Stimulated activated CD8-positive, alpha-beta memory T cell treated with anti-CD3 and anti-CD28 coated beads, Interleukin-15, amount 100 ng/mL, for 48 hours (primary cell): Measurements from ENCODE around the gene FANCG.

ENCODE experiments used
- DNase-seq, 2 donors: peaks; one replicate each; pipeline ENCODE4 v3.0.0-alpha.2; 2020; ENCODE audit warnings: low read depth in 2 of 2

FANCG gene

DNA sequence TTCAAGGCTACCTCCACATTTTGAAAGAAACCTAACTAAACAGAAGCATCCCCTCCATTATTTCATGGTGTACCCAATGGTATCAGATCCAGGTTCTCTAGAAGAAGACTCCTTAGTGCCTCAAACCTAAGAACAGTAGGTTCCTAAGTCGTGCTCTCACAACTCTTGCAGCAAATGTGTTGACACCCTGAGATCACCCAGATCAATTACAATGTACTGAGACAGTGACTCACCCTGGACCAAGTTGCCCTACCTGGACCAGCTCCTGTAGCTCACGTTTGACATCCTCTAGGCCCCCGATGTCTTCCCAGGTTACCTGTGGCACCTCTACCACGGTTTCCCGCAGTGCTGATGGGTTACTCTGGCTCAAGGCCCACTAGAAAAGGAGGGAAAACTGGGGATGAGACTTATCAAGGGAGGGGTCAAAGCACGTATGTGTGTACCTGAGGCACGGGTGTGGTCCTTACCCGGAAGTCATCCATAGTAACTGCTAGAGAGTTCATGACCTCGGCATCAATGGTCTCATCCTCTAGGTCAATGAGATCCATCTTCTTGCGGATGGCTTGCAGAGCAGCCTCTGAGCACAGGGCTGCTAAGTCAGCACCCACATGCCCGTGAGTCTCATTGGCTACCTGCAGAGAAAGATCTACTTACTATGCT is 19.1 kb downstream of the FANCG start:
- no peak for DNase-seq

DNA sequence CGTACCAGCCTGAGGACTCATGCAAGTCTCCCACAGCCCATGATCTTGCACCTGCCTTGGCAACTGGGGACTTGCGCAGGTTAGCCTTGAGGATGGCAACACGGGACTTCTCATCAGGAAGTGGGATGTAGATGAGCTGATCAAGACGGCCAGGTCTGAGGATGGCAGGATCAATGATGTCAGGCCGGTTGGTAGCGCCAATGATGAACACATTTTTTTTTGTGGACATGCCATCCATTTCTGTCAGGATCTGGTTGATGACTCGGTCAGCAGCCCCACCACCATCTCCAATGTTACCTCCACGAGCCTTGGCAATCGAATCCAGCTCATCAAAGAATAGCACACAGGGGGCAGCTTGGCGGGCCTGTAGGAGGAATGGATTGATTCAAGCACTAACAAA is 20.3 kb downstream of the FANCG start:
- DNase-seq: no peak

DNA sequence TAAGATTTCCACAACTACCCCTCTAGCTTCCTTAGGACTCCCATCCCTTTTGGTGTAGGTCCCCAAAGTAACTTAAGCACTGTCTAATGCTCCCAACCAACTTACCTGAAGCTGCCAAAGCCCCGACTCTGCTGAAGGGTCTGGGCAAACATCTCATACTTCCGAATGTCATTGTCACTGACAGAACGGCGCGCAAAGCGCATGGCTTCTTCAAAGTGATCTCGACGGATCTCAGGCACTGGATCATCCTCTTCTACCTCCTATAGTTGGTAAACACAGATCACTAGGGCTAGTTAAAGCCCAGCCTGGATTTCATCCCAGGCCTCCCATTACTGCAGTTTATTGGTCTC is 22.5 kb downstream of the FANCG start:
- DNase-seq: no peak

DNA sequence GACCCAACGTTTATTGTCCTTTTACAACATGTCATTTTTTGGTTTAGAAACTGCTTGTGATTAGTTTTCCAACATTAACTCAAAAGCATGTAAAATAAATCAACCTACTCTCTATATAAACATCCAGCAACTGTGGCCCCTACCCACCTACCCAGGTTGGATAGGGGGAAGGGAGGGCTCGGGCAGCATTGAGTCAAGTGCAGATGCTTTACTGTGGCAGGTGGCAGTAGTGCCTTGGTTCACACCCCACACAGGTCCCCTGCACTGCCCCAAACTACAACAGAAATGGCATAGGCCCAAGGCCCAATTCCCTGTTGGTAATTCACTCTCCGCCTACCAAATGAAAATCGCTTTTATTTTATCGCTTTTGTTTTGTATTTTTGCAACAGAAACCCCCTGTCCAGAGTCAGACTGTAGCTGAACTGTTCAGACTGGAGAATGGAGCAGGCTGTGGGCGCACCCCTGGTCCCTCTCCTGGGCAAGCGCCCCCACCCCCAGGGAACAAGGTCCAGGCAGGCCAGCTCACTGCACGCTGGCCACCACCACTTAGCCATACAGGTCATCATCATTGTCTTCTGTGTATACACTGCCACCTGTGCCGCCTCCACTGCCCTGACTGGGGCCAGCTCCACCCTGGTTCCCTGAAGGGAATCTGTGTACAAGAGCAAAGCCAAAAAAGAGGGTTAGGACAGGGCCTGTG is 23.0 kb downstream of the FANCG start:
- DNase-seq: no peak

DNA sequence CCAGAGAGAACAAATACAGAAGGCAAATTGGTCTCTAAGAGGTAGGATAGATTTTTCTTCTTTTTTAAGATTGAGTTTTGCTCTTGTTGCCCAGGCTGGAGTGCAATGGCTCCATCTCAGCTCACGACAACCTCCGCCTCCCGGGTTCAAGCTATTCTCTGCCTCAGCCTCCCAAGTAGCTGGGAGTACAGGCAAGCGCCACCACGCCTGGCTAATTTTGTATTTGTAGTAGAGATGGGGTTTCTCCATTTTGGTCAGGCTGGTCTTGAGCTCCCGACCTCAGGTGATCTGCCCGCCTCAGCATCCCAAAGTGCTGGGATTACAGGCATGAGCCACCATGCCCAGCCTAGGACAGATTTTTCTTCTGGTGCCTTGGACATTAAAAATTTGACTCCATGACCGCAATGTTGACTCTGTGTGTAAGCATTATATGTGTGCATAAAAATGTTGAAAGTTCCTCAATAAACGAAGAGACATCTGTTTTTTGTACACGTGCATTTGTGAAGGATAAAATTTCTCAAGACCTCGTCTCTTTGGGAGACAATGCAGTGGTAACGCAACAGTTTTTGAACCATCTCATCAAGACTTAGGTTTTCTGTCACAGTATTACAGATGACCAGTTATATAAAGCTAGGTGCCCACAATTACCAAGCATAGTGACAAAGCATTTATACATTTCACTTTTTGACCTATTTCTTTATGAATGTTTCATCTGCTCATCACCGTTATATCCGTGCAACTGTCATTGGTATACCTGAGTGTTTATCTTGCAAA is 24.7 kb downstream of the FANCG start:
- no peak for DNase-seq

DNA sequence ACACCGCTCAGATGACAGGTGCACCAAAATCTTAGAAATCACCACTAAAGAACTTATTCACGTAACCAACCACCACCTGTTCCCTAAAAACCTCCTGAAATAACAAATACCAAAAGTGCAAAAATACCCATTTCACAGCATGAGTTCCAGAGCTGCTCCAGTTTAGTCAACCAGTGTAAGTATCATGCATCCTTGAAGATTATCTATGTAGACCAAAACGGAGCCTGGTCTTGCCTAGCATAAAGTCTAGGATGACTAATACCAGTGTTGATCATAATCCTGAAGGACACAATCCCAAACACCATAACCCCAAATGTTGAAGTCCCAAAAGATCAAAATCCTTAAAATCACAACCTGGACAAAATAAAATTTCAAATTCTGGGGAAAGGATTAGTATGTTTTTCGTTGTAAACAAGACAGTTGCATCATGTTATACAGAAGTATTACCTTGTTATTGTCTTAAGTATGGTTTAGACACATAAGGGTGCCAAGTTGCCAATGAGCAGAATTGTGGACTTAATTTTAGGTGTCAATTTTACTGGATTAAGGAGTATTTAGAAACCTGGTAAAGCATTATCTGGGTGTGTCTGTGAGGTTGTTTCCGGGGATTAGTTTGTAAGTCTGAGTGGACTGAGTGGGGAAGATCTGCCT is 25.4 kb downstream of the FANCG start:
- no peak for DNase-seq

DNA sequence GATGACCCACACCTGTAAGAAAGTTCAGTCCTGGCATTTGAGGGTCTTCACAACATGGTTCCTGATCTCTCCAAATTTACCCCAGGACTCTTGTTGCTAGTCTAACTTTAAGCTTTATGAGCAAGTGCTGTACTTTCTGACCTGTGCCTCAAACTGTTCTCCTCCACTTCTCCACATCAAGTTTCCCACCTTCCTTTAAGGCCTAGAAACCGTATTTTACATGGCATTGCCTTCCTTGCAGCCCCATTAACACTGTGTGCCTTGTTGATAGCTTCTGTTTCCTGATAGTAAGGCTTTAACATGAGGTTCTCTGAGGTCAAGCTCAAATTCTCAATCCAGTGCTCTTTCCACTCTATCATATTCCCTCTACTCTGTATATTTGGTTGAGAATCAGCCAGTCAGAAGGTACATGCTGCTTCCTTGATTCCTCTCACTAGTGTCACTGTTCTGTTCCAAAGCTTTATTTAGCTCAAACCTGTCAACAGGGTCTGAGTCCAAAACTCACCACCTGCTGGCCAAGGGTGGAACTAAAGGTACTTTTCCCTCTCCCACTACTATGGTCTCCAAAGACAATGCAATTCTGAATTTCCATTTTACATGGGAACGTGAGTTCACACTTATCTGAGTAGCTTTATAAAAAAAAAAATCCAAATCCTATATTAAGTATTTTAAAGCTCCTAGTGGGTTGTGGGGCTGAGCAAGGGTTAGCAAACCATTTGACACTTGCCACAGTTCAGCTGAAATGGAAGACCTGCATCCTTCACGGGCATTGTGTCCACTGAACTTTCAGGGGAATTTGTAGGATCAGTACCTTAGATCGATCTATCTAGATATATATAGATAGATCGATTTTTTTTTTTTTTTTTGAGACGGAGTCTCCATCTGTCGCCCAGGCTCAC is 28.4 kb downstream of the FANCG start:
- no peak for DNase-seq

DNA sequence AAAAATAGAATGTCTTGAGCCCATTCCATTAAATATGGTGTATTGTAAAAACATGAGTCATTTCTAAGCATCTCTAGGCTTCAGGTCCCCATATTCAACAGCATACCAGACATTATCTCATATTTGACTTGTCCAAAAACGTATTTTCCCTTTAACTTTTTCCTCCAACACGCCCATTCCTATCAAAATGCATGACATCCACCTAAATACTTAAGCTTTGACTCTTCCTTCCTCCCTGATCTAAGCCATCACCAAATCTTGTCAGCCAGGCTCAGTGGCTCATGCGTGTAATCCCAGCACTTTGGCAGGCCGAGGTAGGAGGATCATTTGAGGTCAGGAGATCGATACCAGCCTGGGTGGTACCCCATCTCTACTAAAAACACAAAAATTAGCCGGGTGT is 31.2 kb downstream of the FANCG start:
- DNase-seq: no peak

DNA sequence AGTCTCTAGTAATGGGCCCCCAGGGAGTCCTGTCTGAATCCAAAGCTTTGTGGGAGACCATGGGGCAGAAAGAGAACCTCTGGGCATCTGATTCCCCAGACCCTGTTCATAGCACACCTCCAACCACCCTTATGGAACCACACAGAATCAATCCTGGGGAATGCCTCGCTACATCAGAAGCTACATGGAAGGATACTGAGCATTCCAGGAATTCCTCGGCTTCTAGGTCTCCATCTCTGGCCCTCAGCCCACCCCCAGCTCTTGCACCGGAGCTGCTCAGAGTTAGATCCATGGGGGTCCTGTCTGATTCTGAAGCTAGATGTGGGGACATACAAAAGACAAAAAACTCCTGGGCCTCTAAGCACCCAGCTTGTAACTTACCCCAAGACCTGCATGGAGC is 35.7 kb downstream of the FANCG start:
- no peak for DNase-seq

DNA sequence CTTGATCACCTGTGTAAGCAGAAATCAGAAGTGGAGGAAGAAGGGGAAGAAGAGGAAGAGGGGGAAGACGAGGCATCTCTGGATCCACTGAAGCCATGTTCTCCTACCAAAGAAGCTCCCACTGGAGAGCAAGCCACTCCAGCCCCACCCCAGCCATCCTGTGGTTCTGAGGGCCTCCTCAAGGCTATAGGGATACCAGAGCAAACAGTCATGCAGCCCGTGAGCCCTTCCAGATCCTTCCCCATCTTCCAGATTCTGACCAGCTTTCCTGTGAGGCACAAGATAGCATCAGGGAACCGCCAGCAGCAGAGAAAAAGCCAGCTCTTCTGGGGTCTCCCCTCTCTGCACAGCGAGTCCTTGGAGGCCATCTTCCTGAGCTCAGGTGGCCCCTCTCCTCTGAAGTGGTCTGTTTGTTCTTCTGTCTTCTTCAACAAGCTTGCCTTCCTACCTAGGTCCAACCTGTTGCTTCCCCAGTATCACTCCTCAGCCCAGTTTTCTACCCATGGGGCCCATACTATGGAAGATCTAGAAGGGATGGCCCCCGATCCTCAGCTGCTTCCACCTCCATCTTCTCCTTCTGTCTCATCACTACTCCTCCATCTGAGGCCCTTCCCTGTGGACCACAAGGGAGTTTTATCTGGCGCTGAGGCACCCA is 36.7 kb downstream of the FANCG start:
- no peak for DNase-seq

DNA sequence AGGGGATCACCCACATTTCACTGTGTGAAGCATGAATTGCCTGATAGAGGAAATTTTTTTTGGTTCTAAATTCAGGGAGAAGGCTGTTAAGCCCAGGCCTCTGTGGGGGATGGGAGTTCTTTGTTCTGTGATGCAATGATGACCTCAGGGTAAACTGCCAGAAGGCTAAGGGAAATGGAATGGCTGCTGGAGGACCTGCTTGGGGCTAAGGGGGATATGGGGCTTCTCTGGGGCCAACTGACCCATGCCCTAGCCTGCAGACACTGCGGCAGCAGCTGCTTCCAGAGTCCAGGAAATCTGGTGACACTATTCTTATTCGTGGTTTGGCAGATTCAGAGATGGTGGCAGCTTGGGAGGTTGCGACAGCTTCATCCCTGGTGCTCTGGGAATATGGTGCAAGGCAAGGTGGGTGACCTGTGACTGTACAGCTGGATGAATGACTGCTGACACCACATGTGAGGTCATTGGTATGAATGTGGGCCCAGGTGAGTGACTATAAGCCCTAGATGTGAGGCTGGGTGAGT is 37.6 kb downstream of the FANCG start:
- no peak for DNase-seq

DNA sequence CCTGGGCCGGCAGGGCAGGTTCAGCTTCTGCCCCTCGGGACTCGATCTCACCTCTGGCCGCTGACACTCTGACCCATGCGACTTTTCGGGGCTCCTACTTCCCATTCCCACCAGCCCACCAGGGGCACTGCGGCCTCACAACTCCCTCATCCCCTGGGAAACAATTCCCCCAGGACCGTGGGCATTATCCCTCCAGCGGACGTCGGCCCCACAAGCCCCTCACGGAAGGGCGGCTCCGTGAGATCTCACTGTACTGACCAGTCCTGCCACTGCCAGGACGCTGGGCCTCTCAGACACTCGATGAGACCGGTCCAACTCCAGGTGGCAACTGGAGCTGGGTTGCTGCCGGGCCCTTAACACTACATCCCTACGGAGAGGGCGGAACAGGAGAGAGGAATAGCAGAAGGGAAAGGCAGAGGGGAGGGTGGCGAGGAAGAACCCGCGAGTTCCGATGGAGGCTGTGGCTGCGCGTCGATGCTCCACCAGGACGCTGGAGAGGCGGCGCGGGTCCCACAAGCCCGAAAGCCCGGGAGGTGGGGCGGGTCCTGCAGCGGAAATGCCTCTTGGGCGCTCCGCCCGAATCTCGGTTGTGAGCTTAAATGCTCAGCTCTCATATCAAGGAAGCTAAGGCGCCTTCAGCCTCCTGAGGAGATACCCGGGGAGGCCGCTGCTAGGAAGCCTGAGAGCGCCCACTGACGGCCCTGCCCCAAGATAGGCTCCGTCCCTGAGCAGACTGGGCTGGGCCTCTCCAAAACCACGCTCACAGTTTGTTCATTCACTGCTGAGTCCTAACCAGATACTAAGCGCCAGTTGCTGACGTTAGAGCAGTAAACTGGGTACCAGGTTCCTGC is 43.7 kb downstream of the FANCG start:
- DNase-seq: peak; percentile 14 to 23

DNA sequence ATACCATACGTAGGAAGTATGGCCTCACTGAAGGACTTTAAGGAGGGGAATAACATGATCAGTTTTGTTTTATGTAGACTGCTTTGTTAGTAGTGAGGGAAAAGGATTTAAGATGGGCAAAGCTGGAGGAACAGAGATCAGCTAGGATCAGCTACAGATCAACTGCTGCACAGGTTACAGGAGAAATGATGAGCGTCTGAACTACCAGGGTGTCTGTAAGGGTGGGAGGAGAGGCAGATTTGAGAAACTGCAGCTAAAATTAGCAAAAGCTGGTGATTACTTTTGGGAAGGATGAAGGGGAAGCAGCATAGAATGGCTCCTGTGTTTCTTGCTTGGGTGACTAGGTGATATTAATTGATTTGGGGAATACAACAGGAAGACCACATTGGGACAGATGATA is 46.6 kb downstream of the FANCG start:
- DNase-seq: no peak

DNA sequence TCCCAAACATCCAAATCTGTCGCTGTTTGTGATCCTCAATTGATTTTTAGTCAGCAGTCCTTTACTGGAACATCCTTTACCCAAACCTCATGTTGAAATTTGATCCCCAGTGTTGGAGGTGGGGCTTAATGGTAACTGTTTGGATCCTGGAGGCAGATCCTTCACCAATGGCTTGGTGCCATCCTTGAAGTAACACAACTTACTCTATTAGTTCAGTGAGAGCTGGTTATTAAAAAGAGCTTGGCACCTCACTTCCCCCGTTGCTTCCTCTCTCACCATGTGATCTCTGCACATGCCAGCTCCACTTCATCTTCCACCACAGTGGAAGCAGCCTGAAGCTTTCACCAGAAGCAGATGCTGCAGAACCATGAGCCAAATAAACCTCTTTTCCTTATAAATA is 49.9 kb downstream of the FANCG start:
- DNase-seq: no peak

DNA sequence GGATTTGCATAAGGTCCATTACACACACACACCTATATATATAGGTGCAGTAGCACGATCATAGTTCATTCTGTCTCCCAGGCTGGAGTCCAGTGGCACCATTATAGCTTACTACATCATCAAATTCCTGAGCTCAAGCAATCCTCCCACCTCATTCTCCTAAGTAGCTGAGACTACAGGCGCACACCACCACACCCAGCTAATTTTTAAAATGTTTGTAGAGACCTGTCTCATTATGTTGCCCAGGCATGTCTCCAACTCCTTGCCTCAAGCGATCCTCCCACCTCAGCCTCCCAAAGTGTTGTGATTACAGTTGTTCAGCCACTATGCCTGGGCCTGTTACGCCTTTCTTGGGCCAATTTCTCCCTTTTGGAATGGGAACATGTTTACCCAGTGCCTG is 50.5 kb downstream of the FANCG start:
- DNase-seq: no peak

DNA sequence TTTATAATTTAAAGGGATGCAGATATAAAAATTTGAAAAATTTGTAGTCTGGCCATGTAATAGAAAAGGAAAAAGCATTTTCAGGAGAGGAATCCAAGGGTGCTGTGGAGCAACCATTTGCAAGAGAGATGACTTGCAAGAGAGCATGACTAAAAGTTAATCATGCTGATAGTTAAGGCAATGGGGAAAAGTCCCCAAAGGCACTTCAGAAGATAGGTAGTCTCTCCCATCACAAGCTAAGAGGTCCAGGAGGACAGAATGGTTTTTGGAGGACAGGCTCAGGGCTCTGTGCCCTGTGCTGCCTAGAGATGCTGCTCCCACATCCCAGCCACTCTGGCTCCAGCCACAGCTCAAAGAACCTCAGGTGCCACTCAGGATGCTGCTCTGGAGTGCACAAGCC is 51.4 kb downstream of the FANCG start:
- no peak for DNase-seq

DNA sequence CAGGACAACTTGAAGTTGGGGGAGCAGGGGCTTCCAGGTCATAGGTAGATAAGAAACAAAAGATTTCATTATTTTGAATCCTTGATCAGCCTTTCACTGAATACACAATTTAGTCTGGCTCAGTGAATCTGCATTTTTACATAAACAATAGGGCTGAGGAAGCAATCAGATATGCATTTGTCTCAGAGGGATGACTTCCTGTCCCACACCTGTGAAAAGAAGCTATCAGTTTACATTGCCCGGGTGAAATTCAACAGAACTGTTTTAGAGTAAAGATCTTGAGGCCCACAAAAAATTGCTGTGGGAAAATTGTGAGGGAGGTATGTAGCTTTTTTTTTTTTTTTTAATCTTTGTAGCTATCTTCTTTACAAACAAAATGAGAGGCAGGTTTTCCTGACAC is 51.9 kb downstream of the FANCG start:
- no peak for DNase-seq

DNA sequence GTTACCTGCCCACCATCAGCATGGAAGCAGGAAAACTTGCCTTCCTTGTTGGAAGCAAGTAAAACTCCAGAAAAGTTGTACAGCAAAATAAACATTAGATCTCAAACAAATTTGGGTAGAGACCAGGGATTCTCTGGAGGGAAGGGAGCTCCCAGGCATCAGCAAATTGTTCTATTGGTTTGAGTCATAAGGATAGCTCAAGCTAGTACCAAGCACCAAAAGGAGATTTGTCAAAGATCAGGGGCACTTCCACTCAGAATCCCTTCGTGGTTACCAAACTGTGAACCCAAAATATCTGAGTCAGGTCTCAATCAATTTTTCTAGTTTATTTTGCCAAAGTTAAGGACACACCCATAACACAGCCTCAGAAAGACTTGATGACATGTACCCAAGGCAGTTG is 52.4 kb downstream of the FANCG start:
- no peak for DNase-seq

DNA sequence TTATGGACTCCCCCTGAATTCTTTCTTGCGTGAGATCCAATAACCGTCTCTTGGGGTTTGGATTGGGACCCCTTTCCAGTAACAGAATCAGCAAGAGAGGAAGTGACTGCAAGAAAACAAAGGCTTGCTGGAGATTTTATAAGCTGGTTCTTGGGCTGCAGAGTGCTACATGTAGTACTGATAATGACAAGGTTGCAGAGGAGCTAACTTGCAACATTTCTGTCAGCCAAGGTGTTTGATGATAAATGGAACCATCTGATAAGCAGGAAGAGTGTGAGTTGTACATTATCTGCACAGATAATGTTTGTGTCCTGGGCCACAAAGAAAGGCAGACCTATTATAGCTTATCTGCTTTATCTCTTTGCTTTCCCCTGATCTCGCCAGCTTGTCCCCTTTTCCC is 53.1 kb downstream of the FANCG start:
- no peak for DNase-seq
